Lower leg skin (tissue), 3 donors: ENCODE measurements around the gene NUP98.

ENCODE experiments used
- CTCF ChIP-seq, 3 donors: fragments of 450-650 bp; IDR thresholded peaks; one replicate each; pipeline ENCODE4 v1.5.1; 2016; ENCODE audit warnings: antibody characterized with exemption in 3 of 3, mild to moderate bottlenecking in 3 of 3, moderate library complexity in 2 of 3
- POLR2A ChIP-seq, 2 donors: fragments of 450-650 bp; IDR thresholded peaks; one replicate each; pipeline ENCODE4 v1.6.1; 2016 to 2017; ENCODE audit warnings: antibody characterized with exemption in 2 of 2, mild to moderate bottlenecking in 1 of 2, moderate library complexity in 1 of 2

DNA sequence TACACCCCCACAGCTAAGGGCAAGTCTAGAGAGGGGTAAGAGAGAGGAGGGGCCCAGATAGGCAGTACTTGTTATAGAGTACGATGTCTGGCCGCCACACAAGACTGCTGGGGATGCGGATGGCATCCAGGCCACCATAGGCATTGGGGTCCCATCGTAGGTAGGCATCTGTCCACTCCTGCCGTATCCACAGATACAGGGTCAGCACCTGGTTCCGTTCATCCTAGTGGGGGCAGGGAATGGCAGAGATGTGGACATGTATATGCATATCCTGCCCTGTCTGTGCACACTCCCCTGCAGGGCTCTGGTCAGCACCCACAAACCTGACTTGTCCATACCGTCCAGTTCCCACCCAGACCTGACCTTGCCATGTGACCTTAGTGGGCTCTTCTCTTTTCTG is 128.2 kb downstream of the NUP98 start:
- TF ChIP-seq CTCF (IDR thresholded peaks at IDR 0.05) (no peak), POLR2A (IDR thresholded peaks at IDR 0.05) (no peak)
